Stimulated activated CD4-positive, alpha-beta T cell treated with anti-CD3 and anti-CD28 coated beads, Interleukin-2, amount 100 ng/mL, for 4 hours (primary cell): ENCODE measurements around the gene TFPT.
A peak's percentile ranks its signal among the peaks of the same experiment; 100 is the strongest.

ENCODE experiments used
- DNase-seq: peaks from one replicate; pipeline ENCODE4 v3.0.0-alpha.2; 2020; ENCODE audit warnings: low read depth

Gene TFPT, protein sequence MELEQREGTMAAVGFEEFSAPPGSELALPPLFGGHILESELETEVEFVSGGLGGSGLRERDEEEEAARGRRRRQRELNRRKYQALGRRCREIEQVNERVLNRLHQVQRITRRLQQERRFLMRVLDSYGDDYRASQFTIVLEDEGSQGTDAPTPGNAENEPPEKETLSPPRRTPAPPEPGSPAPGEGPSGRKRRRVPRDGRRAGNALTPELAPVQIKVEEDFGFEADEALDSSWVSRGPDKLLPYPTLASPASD

DNA sequence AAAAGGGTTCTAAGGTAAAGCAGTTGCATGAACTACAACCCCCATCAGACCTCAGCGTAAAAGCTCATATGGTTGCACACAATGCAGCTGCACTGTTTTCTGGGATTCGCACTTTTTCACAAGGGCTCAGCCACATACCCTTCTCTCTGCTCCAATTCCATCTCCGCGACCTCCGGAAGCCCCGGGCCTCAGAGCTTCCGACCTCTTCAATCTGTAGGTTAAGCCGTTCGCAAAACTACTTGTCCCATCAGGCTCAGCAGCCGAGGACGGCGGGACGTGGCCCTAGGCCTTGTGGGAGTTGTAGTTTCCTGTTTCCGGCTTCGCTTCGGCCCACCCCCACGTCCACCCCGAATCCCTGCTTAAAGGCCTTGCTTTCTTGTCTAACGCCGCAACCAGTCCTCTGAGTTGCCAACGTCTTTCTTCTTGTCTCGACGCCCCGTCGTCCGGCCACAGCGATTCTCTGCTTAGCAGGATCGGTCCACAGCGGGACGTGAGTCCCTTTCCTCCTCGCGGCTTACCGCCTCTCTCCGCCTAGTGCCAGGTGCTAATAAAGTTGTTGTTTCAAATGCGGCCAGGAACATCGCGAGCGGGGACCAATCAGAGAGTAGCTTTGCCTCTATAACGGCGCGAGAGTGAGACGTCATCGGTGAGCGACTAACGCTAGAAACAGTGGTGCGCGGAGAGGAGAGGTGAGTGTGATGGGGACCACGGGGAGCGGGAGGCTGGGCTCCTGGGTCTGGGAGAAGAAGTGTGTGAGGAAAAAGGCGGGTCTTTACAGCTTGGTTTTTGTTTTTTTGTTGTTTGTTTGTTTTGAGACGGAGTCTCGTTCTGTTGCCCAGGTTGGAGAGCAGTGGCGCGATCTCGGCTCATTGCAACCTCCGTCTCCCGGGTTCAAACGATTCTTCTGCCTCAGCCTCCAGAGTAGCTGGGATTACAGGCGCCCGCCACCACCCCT is at the start of gene TFPT, which contains the start of gene PRPF31:
TFPT (minus strand) TSS at position 549 of the 955 bp plus-strand sequence; CDS start at position 161, 388 bp downstream.
PRPF31 (plus strand) TSS at position 646 of the 955 bp plus-strand sequence. CDS start 2,525 bp downstream, outside the sequence.
- DNase-seq = peak; percentile 95

DNA sequence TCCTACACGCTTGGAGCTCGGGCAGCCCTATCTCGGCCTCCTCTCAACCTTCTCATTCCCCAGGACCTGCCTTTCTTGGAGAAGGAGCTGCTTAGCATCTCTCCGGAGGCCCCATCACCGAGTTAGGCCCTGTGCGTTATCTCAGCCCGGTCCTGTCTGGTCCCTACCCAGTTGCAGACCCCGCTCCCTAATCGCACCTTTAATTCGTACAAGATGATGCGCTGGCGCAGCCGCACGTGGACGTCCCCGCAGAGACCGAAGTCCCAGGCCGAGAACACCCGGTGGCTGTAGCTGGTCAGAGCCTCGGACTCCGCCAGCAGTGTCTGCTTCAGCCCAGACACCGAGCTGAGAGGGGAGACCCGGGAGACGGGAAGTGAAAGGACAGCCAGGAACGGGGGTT is 49.8 kb upstream of the TFPT start:
- DNase-seq = no peak

DNA sequence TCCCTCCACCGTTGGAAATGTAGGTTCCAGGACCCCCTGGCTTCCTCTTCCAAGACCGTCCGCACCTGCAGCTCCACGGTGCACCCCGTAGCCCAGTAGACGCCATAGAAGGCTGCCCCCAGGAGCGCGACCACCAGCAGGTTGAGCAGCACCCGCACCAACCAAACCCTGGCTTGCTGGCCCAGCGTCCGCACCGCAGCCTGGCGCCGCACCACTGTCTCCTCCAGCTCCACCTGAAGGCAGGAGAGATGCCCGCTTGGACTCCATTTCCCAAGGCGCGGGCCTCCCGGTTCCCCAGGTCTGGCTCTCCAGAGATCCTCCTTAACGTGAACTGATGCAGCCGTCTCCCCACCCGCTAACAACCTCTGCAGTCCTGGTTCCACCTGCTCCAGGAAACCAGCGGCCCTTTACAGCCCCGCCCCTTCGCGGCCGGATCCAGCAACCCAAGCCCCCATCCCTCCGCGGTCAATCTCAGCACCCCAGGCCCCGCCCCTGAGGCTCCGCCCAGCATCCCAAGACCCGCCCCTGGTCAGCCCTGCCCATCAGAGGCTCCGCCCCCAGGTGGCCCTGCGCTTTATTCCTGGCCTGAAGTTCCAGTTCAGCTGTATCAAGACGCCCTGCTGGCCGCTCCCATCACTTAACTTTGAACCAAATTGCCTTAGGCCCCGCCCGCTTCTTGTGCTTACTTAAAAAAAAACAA is 49.1 kb upstream of the TFPT start:
- no peak for DNase-seq

DNA sequence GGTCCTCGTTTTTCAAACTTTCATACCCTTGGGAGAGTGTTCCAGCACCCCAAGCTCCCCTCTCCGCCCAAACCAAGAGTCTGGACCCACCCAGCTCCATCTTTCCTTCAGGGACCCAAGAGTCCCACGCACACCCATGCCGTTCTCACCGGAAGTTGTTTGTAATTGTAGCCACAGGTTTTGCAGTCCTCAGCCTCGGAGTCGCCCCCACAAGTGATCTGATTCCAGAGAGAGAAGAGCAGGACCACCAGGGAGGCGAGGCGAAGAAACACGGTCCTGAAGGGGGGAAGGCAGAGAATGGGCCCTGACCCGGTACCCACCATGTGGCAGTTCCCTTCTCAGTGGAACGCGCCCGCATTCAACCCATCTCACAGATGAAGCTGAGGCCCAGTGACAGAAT is 47.4 kb upstream of the TFPT start:
- DNase-seq = no peak

DNA sequence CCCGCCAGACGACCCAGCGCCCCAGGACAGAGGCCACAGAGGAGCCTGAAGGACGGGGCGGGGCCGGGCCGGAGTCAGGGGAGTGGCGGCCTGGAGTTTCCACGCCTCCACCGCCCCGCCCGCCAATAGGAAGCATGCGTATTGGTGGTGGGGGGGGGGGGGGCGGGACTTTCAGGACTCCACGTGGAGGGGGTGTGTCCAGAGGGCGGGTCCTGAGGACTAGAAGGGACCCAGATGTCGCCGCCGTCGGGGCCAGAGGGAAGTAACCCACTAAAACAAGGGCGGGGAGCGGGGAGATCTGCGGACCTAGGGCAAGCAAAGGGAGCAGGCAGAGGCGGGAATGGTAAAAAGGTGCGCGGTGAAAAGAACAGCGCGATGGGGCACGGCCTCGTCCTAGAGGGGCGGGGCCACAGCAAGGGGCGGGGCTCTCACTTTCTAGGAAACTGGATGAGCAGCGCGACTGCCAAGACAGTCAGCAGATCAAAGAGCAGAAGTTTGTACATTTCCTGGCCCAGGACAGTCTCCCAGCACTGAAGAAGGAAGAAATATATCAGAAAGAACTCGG is 46.9 kb upstream of the TFPT start:
- peak; percentile 73 for DNase-seq

DNA sequence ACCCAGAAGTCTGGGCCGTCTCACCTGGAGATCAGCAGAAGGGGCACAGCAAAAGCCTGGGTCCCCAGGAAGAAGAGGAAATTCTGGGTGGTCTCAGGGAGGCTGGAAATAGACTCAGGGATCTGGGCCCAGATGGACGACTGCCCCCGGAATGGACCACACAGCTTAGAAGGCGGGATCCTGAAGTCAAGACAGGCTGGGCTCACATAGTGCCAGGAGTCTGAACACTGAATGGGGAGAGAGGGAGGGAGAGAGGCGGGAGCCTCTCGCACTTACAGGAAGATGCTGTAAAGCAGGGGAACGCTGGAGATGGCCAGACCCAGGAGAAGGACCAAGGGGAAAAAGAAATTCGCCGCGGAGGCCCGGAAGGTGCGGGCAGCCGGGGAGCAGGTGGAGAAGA is 45.4 kb upstream of the TFPT start:
- no peak for DNase-seq

DNA sequence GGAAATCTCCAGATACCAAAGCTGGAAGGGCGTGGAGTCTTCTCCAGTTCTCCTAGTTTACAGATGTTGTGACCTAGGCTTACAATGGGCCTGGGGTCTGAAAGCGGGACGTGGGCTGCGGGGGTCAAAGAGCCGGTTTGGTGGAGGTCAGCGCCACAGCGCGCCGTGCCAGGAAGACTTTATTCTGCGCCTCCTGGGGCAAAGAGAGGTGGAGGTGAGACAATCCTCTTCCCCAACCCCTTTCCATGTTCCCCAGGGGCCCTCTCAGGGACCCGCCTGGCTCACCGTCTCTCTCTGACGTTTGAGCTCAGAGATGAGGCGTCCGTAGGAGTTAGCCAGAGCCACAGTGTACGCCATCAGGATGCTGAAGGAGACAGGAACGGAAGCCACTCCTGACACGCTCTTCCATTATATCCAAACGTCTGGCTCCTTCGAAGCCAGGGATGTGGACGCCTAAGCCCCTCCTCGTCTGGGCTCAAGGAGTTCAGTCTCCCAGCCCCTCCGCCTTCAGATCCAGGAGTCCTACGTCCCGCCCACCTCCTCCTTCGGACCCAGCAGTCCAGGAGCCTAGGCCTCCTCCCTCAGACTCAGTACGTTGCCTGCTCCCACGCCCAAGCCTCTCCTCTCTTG is 44.8 kb upstream of the TFPT start:
- no peak for DNase-seq

DNA sequence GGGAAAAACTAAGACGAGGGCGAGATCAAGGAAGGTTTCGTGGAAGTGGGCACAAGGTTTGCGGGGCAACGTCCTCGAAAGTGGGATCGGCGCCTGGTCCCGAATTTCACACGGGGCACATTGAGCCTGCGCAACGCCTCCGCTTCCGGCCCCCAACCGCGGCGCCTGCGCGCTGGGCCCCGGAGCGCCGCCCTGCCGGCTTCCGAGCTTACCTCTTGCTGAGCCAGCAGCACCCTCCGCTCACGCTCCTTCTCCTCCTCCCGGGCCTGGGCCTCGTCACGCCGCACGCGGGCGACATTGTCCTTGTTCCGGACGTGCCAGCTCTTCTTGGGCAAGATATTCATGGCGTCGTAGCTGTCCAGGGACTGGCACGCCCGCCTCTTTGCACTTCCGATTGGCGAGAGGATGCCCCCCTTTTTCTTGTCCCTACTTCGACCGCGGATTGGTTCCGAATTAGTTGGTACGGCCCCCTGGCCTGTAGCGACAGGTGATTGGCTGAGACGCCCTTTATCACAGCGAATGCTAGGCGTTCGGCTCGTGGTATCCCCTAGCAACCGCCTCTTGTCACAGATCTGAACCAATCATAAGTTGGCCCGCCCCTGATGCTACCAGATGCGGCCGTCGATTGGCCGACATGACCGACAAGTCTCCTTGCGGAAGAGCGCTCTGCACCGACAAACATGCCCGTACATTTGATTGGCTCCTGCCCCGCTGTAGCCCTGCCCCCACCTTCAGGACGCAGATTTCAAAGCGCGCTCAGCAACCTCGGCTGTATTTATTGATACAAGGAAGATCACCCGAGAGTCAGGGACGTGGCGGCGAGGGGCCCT is 44.1 kb upstream of the TFPT start, which contains the start of gene LENG1:
LENG1 (minus strand) TSS at position 370 of the 830 bp plus-strand sequence; CDS start at position 344, 26 bp downstream.
- DNase-seq = peak; percentile 99

DNA sequence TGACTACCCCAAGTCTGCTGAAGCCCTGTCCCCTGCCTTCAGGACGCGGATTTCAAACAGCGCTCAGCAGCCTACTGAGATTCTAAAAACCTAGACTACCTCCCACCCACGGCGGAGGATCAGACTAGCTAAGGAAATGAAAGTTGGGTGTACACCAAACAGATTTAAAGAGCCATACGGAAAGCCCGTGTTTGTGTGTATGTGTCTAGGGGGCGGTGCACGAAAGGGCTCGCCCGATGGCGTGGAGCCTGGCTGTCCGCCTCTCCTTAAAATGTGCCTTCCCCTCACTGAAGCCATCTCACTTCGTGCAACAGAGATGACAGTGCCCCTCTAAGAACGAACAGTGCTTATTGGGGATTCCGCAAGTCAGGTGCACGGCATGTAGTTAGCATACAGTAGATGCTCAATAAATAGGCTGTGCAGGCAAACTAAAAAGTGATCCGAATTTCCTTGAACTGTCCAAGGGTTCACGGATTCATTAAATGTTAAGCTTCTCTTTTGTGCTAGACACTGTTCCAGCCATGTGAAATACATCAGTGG is 43.4 kb upstream of the TFPT start:
- DNase-seq = no peak

DNA sequence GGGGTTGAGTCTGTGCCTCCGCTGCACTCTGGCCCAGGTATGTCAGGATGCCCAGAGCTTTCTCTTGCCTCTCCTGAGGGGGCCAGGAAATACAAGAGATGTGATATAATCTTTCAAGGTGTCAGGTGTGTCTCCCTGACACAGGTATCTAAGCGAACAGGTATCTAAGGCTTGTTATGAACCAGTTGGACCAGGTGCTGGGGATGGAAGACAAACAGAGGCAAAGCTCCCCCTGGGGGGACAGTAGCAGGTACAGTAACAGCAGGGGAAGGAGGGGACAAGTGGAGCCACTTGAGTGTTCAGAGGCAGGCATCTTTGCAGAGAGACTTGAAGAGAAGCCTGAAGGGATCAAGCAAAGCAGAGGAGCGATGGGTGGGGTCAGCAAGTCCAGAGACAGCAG is 41.5 kb upstream of the TFPT start:
- no peak for DNase-seq

DNA sequence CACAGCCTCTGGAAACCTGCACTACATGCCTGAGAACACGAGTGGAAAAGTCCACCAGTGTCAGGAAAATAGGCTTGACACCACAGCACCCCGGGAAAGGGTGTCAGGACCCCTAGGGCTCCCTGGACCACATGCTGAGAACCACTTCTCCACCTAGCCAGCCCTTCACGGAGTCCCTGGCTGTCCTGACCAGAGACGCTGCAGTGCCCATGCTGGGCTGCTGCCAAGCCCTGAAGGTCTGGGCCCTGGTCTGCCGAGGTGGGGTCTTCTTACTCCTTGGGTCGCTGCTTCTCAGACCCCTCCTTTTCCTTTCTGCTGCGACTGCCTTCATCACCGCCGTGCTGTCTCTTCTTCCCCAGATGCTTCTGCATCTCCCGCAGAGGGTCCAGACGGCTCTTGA is 41.0 kb upstream of the TFPT start:
- DNase-seq = no peak

DNA sequence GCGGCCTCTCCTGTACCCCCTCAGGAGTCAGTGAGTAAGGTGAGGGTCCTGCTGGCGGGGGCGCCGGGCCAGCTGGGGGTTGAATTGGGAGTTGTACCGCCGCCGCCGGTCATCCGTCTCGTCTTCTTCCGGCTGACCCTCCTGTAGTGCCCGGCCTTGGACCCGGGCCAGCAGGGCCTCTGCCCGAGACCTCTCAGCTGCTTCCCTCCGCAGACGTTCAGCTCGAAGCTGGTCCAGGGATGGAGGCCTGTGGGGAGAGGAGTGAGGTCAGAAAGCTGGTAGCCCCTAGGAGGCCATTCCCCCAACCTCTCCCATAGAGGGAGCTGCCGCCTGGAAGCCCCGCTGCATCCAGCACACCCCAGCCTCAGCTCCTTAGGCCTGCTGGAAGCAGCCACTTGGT is 40.2 kb upstream of the TFPT start:
- DNase-seq = no peak

DNA sequence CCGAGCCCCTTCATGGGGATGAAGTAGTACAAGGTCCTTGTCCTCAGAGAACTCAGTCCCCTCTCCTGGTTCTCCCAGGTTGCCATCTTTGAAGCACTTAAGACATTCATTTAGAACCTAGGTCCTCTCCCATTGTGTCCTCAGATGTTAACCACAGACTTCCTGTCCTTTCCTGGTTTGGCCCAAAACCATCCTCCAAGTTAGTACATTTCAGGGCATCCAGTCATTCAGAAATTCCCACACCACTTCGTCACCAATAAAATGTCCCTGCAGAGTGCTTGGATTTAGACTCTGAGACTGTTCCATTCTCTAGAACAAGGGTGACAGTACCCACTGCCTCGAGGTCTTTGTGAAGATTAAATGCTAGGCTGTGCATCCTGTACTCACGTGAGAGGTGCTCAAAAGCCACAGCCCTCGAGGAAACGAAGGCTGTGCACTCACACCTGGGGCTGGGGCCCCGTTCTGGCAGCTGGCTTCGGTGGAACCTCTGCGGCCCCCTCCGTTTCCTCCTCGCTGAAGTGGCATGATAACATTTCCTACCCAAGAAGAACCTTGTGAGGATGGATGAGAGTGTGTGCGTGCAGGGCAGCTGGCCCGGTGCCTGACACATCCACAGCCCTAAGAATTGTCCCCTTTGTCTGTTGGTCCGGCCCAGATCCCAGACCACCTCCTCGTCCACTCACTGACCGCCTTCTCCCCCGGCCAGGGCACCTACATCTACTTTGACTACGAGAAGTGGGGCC is 39.3 kb upstream of the TFPT start:
- no peak for DNase-seq

DNA sequence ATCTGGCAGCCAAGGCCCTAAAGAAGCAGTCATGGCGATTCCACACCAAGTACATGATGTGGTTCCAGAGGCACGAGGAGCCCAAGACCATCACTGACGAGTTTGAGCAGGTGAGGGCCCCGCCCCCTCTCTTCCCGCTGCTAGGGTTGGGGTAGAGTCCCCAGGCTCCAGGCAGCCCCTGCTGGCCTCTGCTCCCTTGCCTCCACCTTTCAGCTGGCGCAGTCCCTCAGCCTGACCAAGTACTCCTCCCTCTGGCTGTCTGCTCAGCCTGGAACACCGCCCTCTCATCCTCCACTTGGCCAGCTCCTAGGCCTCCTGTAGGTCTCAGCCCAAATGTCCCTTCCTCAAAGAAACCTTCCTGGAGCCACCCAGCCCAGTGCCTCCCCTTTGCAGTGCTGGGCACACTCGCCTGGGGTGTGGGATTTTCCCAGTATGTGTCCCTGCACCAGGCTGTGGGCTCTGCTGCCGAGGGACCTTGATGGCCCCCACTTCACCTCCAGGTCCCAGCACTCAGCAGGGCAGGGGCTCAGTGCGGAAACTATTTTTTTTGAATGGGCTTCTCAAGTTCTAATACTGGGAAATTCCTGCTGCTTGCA is 38.4 kb upstream of the TFPT start:
- DNase-seq = no peak

DNA sequence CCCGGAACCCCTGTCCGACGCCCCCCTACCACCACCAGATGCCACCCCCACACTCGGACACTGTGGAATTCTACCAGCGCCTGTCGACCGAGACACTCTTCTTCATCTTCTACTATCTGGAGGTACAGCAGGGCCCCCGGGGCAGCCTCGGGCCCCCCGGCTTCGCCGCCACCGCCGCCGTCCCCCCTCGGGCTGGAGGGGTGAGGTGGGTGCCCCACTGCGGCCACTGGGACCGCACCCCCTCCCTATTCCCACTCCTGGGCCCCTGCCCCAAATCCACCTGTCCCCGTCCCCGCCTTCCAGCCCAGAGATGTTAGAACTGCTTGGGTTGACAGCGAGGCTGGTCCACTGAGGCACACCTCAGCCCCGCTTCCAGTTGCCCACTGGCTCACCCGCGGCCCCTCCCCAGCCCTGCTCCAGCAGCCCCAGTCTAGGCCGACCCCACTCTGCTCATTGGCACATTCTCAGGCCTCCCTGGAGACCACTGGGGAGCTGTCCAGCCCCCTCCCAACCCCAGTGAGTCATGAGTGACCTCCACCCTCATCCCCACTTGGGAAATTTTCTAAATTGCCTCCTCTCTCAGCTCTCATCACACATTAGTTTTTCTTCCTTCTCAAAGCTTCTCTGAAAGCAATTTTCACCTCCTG is 37.5 kb upstream of the TFPT start:
- DNase-seq = no peak

DNA sequence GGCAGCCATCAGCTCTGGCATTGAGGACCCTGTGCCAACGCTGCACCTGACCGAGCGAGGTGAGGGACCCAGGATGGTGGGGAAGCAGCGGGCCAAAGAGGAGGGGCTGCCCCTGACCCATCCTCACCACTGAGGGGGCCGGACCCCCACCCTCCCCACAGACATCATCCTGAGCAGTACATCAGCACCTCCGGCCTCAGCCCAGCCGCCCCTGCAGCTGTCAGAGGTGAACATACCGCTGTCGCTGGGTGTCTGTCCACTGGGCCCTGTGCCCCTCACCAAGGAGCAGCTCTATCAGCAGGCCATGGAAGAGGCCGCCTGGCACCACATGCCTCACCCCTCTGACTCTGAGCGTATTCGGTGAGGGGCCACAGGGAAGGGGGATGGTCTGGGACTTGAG is 36.8 kb upstream of the TFPT start:
- no peak for DNase-seq

DNA sequence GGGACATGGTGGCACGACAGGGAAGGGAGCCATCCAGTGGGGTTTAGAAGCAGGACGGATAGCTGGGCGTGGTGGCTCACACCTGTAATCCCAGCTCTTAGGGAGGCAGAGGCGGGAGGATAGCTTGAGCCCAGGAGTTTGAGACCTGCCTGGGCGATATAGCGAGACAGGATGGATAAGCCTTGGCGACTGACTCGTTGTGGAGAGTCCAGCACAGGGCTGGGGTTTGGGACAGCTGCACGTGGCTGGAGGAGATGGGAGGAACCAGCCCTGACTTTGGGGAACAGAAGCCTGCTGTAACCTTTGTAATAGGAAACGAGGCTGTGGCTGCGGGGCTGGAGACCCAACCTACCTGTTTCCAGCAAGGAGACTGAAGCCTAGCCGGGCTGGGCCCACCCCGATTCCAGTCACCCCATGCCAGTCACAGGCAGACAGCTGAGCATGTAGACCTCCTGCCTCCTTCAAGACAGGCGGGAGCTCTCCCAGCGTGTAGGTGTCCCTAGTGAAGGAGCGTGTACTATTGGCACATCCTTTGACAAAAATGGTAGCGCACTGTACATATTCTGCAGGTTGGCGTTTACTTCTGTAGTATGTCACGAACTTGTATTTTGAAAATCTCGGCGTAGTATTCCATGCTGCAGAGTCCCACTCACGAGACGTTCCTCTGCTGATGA is 36.0 kb upstream of the TFPT start:
- DNase-seq = no peak
